Activated CD8-positive, alpha-beta memory T cell treated with anti-CD3 and anti-CD28 coated beads, Interleukin-2, amount 10 ng/mL, durations not matched to agents 7 days and 5 days (primary cell): ENCODE data around the gene NFAT5. TPM values are rescaled to one million over a fixed set of nuclear protein-coding genes. Genes with fewer than 3 reads are reported as not detected.

ENCODE experiments used
- ATAC-seq: fragments of 150-1000 bp; cut with Tn5 transposase; one replicate; pipeline ENCODE4 v1.10.0; 2021; ENCODE audit warnings: moderate library complexity
- CTCF ChIA-PET: fragments of 350-600 bp; sonication (Branson Sonifier 250); formaldehyde crosslinking; loops from one replicate; lab custom pipeline; 2021; ENCODE audit warnings: antibody characterized with exemption; lab: Charles Lee
- DNase-seq: peaks from one replicate; pipeline ENCODE4 v3.0.0-alpha.2; 2020
- H3K27ac Mint-ChIP-seq: one replicate; pipeline ENCODE4 v1.8.0; 2021; ENCODE audit warnings: mild to moderate bottlenecking, mixed read lengths
- H3K27me3 Mint-ChIP-seq: one replicate; pipeline ENCODE4 v1.8.0; 2021; ENCODE audit warnings: mixed read lengths
- H3K36me3 Mint-ChIP-seq: one replicate; pipeline ENCODE4 v1.8.0; 2021; ENCODE audit warnings: mild to moderate bottlenecking, mixed read lengths
- H3K4me1 Mint-ChIP-seq: one replicate; pipeline ENCODE4 v1.8.0; 2021; ENCODE audit warnings: mixed read lengths
- H3K4me3 Mint-ChIP-seq: one replicate; pipeline ENCODE4 v1.8.0; 2021; ENCODE audit warnings: mild to moderate bottlenecking, moderate library complexity, mixed read lengths
- H3K9me3 Mint-ChIP-seq: one replicate; pipeline ENCODE4 v1.8.0; 2022; ENCODE audit warnings: low read depth, mixed read lengths
- total RNA-seq, 2 experiments: library from RNA; stranded (reverse); gene quantifications; one replicate each; pipeline ENCODE4 v1.2.3, GENCODE V29; 2021

Gene NFAT5
- total RNA-seq, 2 experiments from 2014 or later, result 28.7 to 36.8 TPM

DNA sequence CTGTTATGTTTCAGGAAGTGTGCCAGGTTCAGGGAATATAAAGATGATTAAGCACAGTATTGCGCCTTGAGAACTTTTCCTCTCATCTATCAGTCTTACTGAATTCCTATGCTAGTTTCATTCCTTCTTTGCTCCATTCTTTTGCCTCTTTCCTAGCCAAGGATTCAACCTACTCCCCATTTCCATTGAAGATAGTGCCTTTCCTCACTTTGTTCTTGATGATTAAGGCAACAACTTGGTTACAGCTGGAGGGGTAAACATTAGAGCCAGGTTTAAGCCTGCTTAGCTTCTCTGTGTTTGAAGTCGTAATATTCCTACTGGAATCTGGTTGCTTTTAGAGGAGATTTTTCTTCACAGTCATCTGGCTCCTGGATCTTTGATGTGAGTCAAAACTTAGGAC, 85.5 kb downstream of the NFAT5 start:
- CTCF ChIA-PET, result no interaction called here
- H3K36me3 Mint-ChIP-seq, result peaks cover 27% of the 10 kb centered on the region
- no peaks in the 10 kb centered on the region for H3K4me1 Mint-ChIP-seq
- no peak for ATAC-seq
- H3K4me3 Mint-ChIP-seq, result no peak overlapping the region
- no peak for DNase-seq
- H3K27me3 Mint-ChIP-seq, result no peaks in the 10 kb centered on the region
- H3K9me3 Mint-ChIP-seq, result no peaks in the 10 kb centered on the region
- H3K27ac Mint-ChIP-seq, result no peak overlapping the region

DNA sequence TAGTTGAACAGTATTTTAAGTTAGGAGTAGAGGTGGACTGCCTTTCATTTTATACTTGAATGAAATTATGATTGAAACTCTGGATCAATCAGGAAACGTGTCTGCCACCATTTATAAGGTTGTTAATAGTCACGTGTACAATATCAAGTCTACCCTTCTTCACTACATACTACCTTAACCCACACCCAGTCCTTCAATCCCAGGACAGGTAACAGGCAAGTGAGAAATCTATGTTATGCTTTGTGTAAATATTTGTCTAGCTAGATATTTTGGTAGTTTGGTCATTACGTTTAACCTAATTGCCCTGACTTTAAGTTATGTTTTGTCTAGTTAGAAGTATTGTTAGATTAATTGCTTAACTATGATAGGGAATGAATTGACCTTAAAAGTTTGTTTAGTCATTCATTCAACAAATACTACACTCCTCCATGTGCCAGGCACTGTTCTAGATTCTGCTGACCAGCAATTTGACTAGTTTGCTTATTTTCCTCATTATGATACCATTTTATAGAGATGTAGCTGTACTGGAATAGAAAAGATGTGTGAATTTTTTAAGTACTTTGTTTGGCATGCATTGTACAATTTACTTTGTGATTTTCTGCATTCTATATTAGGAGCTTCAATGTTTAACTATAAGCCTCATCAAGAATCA, 88.6 kb downstream of the NFAT5 start:
- H3K36me3 Mint-ChIP-seq, result peaks cover 26% of the 10 kb centered on the region
- H3K4me3 Mint-ChIP-seq, result no peak overlapping the region
- H3K4me1 Mint-ChIP-seq, result no peaks in the 10 kb centered on the region
- DNase-seq (no peak), ATAC-seq (no peak)
- no peak overlapping the region for H3K27ac Mint-ChIP-seq
- H3K9me3 Mint-ChIP-seq, result no peaks in the 10 kb centered on the region
- CTCF ChIA-PET, result interaction anchor here (1.3 kb wide), 1 partner anchor 258 kb away, joined by 3 read pairs; no protein-coding TSS in a partner anchor
- H3K27me3 Mint-ChIP-seq, result no peaks in the 10 kb centered on the region

DNA sequence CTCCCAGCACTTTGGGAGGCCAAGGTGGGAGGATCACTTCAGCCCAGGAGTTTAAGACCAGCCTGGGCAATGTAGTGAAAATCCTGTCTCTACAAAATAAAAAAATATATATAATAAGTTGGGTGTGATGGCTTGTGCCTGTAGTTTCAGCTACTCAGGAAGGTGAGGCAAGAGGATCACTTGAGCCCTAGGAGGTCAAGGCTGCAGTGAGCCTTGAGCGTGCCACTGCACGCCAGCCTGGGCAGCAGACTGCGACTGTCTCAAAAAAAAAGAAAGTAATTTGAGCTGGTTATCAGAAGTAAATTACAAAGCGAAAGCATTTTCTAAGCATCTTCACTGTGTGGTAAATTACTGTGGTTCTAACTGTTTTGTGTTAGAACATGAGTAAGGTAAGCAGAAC, 94.4 kb downstream of the NFAT5 start:
- Mint-ChIP-seq H3K4me3 (no peak overlapping the region), H3K4me1 (no peaks in the 10 kb centered on the region), H3K9me3 (no peaks in the 10 kb centered on the region), H3K27me3 (no peaks in the 10 kb centered on the region), H3K27ac (no peak overlapping the region), H3K36me3 (peaks cover 29% of the 10 kb centered on the region)
- CTCF ChIA-PET, result interaction anchor here (1.1 kb wide), 1 partner anchor 264 kb away, joined by 3 read pairs; no protein-coding TSS in a partner anchor
- ATAC-seq (no peak), DNase-seq (no peak)

- ATAC-seq (no peak), DNase-seq (no peak)
- Mint-ChIP-seq H3K36me3 (peaks cover 21% of the 10 kb centered on the region), H3K4me3 (no peak overlapping the region), H3K9me3 (no peaks in the 10 kb centered on the region), H3K27me3 (no peaks in the 10 kb centered on the region), H3K4me1 (no peaks in the 10 kb centered on the region), H3K27ac (no peak overlapping the region)
- CTCF ChIA-PET, result no interaction called here
Measured at GRCh38 chr16:69662901-69663300, 97.1 kb downstream of the NFAT5 start.

- Mint-ChIP-seq H3K27me3 (no peaks in the 10 kb centered on the region), H3K27ac (no peak overlapping the region), H3K9me3 (no peaks in the 10 kb centered on the region), H3K36me3 (peaks cover 25% of the 10 kb centered on the region), H3K4me1 (peaks cover 2% of the 10 kb centered on the region), H3K4me3 (no peak overlapping the region)
- CTCF ChIA-PET, result interaction anchor here (0.8 to 1.1 kb wide), 2 partner anchors 21 to 274 kb away, joined by 3 read pairs; no protein-coding TSS in a partner anchor
- ATAC-seq (no peak), DNase-seq (no peak)
Measured at GRCh38 chr16:69663846-69664245, 98.1 kb downstream of the NFAT5 start.

DNA sequence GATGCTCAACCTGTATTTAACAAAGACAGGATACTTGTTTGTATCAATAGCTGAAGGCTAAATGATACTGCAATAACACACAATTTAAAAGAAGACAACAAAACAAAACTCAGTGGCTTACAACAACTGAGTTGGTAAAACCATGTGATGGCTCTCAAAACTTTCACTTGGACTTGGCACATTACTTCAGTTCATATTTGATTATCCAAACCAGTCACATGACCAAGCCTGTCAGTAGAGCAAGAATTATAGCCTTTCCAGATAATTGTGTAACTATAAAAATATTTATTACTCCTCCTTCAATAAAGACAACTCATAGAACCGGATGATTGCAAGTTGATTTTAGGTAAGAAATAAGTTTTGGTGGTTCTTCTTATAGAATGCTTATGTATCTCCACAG, 103.8 kb downstream of the NFAT5 start:
- H3K36me3 Mint-ChIP-seq, result peaks cover 17% of the 10 kb centered on the region
- H3K27ac Mint-ChIP-seq, result no peak overlapping the region
- no peak for DNase-seq
- peaks cover 2% of the 10 kb centered on the region for H3K4me1 Mint-ChIP-seq
- no peaks in the 10 kb centered on the region for H3K27me3 Mint-ChIP-seq
- no peak overlapping the region for H3K4me3 Mint-ChIP-seq
- ATAC-seq, result no peak
- CTCF ChIA-PET, result interaction anchor here (2.0 kb wide), 1 partner anchor 273 kb away, joined by 4 read pairs; no protein-coding TSS in a partner anchor
- H3K9me3 Mint-ChIP-seq, result no peaks in the 10 kb centered on the region

DNA sequence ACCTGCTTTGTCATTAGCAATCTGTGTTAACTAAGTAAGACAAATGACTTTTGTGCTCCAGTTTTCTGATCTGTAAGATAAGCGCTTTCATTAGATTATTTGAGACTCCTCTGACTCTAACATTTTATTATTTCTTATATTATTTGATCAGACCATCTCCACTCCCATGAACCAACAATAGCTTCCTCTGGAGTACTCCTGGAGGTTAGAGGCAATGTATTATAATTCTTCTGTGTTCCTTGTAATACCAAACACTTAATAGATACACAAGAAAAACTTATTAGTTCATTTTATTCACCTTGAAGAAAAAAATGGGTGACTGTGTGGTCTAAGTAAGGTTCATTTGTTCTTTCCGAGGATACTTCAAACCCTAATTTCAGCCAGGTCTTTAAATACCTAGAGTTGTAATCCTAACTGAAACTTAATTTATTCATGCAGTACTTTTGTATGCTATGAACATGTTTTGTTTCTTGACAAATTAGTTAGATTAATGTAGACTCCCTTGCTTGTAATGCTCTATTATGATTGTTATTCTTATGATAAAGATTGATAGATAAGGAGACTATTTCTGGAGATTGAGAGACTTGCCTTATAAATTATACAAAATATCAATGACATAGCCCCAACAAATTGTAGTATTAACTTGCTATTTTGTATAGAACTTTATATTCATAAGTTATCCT, 106.7 kb downstream of the NFAT5 start:
- ATAC-seq, result no peak
- peaks cover 2% of the 10 kb centered on the region for H3K4me1 Mint-ChIP-seq
- H3K9me3 Mint-ChIP-seq, result no peaks in the 10 kb centered on the region
- no peak for DNase-seq
- no peak overlapping the region for H3K27ac Mint-ChIP-seq
- CTCF ChIA-PET, result no interaction called here
- no peaks in the 10 kb centered on the region for H3K27me3 Mint-ChIP-seq
- H3K4me3 Mint-ChIP-seq, result no peak overlapping the region
- peaks cover 26% of the 10 kb centered on the region for H3K36me3 Mint-ChIP-seq

DNA sequence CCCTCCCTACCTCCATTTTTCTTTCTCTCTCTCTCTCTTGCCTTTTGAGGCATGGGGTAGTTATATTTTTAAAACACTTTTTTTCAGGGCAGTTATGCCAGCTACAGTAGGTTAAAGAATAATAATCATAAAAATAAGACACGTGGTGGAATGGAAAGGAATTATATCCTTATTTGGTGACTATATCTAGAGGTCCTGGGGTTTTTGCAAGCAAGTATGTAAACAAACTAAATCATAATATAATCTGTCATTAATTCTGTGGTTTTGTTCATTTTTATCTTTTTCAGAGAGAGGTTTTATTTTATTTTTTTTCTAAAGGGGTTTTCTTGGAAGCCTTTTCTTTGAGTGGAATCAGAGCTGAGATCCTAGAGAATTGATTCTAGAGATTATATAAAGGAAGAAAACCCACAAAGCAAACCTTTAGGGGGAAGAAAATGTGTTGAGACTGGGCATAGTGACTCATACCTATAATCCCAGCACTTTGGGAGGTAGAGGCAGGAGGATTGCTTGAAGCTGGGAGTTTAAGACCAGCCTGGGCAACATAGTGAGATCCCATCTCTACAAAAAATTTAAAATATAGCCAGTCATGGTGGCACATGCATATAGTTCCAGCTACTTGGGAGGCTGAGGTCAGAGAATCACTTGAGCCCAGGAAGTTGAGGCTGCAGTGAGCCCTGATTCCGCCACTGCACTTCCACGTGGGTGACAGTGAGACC, 107.4 kb downstream of the NFAT5 start:
- Mint-ChIP-seq H3K4me1 (peaks cover under 1% of the 10 kb centered on the region), H3K9me3 (no peaks in the 10 kb centered on the region), H3K36me3 (peaks cover 26% of the 10 kb centered on the region), H3K27me3 (no peaks in the 10 kb centered on the region), H3K4me3 (no peak overlapping the region), H3K27ac (no peak overlapping the region)
- CTCF ChIA-PET, result interaction anchor here (0.5 kb wide), 1 partner anchor 353 kb away, joined by 4 read pairs; no protein-coding TSS in a partner anchor
- no peak for ATAC-seq
- DNase-seq, result no peak

DNA sequence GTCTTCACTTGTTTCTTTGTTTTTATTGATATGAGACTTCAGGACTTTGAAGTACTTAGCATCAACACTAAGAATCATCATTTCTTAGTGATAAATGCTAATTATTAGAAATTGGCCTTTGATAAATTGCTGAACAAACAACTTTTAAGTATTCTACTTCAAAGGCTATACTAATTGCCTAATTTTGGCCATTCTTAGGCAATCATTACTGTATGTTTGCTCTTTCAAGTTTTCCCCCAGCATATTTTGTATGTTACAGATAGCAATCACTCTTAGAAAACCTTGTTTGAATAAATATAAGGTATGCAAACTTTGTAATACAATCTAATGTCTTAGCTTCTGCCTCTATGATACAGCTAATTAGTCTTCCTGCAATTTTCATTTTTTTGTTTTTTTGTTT, 114.6 kb downstream of the NFAT5 start:
- Mint-ChIP-seq H3K36me3 (peaks cover 20% of the 10 kb centered on the region), H3K9me3 (no peaks in the 10 kb centered on the region), H3K27me3 (no peaks in the 10 kb centered on the region), H3K4me3 (no peak overlapping the region), H3K4me1 (no peaks in the 10 kb centered on the region), H3K27ac (no peak overlapping the region)
- DNase-seq (no peak), ATAC-seq (no peak)
- CTCF ChIA-PET, result no interaction called here

- Mint-ChIP-seq H3K4me3 (no peak overlapping the region), H3K4me1 (no peaks in the 10 kb centered on the region), H3K36me3 (peaks cover 24% of the 10 kb centered on the region), H3K27me3 (no peaks in the 10 kb centered on the region), H3K27ac (no peak overlapping the region), H3K9me3 (no peaks in the 10 kb centered on the region)
- DNase-seq, result no peak
- ATAC-seq, result no peak
- CTCF ChIA-PET, result no interaction called here
Measured at GRCh38 chr16:69688589-69688988, 122.8 kb downstream of the NFAT5 start.

- no peak for DNase-seq
- ATAC-seq, result peak; percentile 20
- Mint-ChIP-seq H3K4me3 (no peak overlapping the region), H3K36me3 (peaks cover 37% of the 10 kb centered on the region), H3K9me3 (no peaks in the 10 kb centered on the region), H3K27me3 (no peaks in the 10 kb centered on the region), H3K27ac (no peak overlapping the region), H3K4me1 (no peaks in the 10 kb centered on the region)
- CTCF ChIA-PET, result no interaction called here
Measured at GRCh38 chr16:69691980-69692911, 126.5 kb downstream of the NFAT5 start.

DNA sequence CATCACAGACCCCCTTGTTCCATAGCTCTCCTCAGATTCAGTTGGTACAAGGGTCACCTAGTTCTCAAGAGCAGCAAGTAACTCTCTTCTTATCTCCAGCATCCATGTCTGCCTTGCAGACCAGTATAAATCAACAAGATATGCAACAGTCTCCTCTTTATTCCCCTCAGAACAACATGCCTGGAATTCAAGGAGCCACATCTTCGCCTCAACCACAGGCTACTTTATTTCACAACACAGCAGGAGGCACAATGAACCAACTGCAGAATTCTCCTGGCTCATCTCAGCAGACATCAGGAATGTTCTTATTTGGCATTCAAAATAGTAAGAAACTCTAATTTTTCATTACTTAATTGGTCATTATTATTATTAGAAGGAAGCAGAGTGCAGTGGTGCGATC, 128.2 kb downstream of the NFAT5 start:
- no peak overlapping the region for H3K27ac Mint-ChIP-seq
- H3K4me3 Mint-ChIP-seq, result no peak overlapping the region
- DNase-seq (no peak), ATAC-seq (no peak)
- no peaks in the 10 kb centered on the region for H3K27me3 Mint-ChIP-seq
- no peaks in the 10 kb centered on the region for H3K9me3 Mint-ChIP-seq
- peaks cover 37% of the 10 kb centered on the region for H3K36me3 Mint-ChIP-seq
- no peaks in the 10 kb centered on the region for H3K4me1 Mint-ChIP-seq
- CTCF ChIA-PET, result no interaction called here

DNA sequence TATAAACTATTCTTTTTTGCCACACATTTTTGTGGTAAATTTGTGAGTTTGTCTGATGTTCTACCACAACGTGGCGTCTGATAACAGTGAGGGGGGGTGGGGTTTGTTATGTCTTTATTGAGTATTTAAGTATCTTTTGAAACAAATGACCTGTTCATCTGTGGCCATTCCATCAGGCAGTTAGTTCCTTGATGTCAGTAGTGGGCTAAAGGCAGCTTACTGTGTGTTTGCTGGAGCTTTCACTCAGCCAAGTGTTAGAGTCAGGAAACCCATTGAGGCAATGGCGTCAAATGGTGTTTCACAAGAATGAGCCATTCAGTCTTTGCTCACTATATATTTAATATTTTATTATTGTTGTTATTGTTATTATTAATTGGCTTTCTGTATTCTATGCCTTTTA, 132.6 kb downstream of the NFAT5 start:
- Mint-ChIP-seq H3K36me3 (peaks cover 16% of the 10 kb centered on the region), H3K27ac (no peak overlapping the region), H3K4me1 (no peaks in the 10 kb centered on the region), H3K27me3 (no peaks in the 10 kb centered on the region), H3K4me3 (no peak overlapping the region), H3K9me3 (no peaks in the 10 kb centered on the region)
- ATAC-seq (no peak), DNase-seq (no peak)
- CTCF ChIA-PET, result interaction anchor here (2.1 kb wide), 1 partner anchor 56 kb away, joined by 8 read pairs; the partner anchor contains the start of gene NOB1
